ENCODE results near the gene RIC1. TPM values are rescaled to one million over a fixed set of nuclear protein-coding genes. Genes with fewer than 3 reads are reported as not detected.

The RIC1 gene
- total and polyA plus RNA-seq, 2 of the 13 experiments (the other 11 are each of a cell fraction or from before 2014, with no cell fraction given), result 18.2 to 19.0 TPM

GRCh38 chr9:5644501-5644900 lies 15.6 kb downstream of the RIC1 start:
- POLR2A ChIA-PET, result no interaction called here
- Histone ChIP-seq H2AFZ (ENCODE audit: low read length) (no peak overlapping the region), H3K4me1 (ENCODE audit: insufficient read depth, low read length) (peaks cover 23% of the 10 kb centered on the region), H4K20me1 (ENCODE audit: insufficient read depth, low read length) (no peaks in the 10 kb centered on the region; the same call in 1 of the 2 replicates), H3K9ac (ENCODE audit: insufficient read depth, low read depth, low read length) (no peak overlapping the region), H3K4me3 (replicated peaks in 1 of 3; ENCODE audit: insufficient read depth in 1 of 3, low read depth in 2 of 3, low read length in 3 of 3) (no peak overlapping the region), H3K4me2 (ENCODE audit: low read depth, low read length) (no peak overlapping the region), H3K9me3 (ENCODE audit: low read length) (peaks cover 5% of the 10 kb centered on the region; the same call in 1 of the 2 replicates), H3K27ac (ENCODE audit: extremely low read length, insufficient read depth, low read length) (no peak overlapping the region), H3K36me3 (replicated peaks in 1 of 2; ENCODE audit: control insufficient read depth in 1 of 2, insufficient read depth in 2 of 2, low read length in 2 of 2) (no peaks in the 10 kb centered on the region), H3K79me2 (ENCODE audit: insufficient read depth, low read length) (peaks cover 93% of the 10 kb centered on the region), H3K27me3 (ENCODE audit: control insufficient read depth in 1 of 2, insufficient read depth in 2 of 2, low read length in 2 of 2) (no peaks in the 10 kb centered on the region)
- FAIRE-seq (no peak), DNase-seq (ENCODE audit: low spot score) (no peak), ATAC-seq (no peak)
- no peak for TF ChIP-seq KDM1A (CRISPR knock-in tag; IDR thresholded peaks at IDR 0.05)
- no peak for TF ChIP-seq KDM2A (CRISPR knock-in tag; IDR thresholded peaks at IDR 0.05; ENCODE audit: borderline replicate concordance, low read depth)
- CTCF ChIA-PET (ENCODE audit: low intra/inter-chr PET ratio, low total read pairs), result no interaction called here
- no TSS peak for BruUV-seq (replicated peaks)
- intact Hi-C loops (cut with micrococcal nuclease; ENCODE audit: unreplicated experiment) (no loop called here), in situ Hi-C loops (cut with HindIII; ENCODE audit: extremely low pct_ligation_motif_present, low pct_unique_long_range_greater_than_20kb) (no loop called here)
- 100% methylated on average over 1 of the region's 1 CpG for WGBS (ENCODE audit: low lambda C conversion rate)

DNA sequence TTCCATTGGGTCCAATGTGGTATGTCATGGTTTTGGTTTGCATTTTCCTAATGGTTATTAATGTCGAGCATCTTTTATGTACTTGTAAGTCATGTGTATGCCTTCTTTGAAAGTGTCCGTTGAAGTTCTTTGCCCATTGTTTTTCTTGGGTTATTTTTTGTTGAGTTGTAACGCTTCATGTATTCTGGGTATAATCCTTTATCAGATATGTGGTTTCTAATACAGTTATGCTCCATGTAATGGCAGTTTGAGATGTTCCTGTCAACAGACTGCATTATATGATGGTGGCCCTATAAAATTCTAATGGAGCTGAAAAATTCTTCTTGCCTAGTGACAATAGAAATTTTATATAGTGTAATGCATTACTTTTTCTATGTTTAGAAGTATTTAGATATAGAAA lies 17.2 kb downstream of the RIC1 start:
- 96% methylated on average over 3 of the region's 3 CpGs for WGBS (ENCODE audit: low lambda C conversion rate)
- no peak for ATAC-seq
- H3K79me2 ChIP-seq (ENCODE audit: insufficient read depth, low read length), result peaks cover 94% of the 10 kb centered on the region
- H3K36me3 ChIP-seq (replicated peaks in 1 of 2; ENCODE audit: control insufficient read depth in 1 of 2, insufficient read depth in 2 of 2, low read length in 2 of 2), result no peaks in the 10 kb centered on the region
- FAIRE-seq, result no peak
- H4K20me1 ChIP-seq (ENCODE audit: insufficient read depth, low read length), result peaks cover 13% of the 10 kb centered on the region
- no peaks in the 10 kb centered on the region for H3K27me3 ChIP-seq (ENCODE audit: control insufficient read depth in 1 of 2, insufficient read depth in 2 of 2, low read length in 2 of 2)
- ChIA-PET CTCF (ENCODE audit: low intra/inter-chr PET ratio, low total read pairs) (no interaction called here), POLR2A (no interaction called here)
- BruUV-seq (replicated peaks), result no TSS peak
- H3K4me2 ChIP-seq (ENCODE audit: low read depth, low read length), result no peak overlapping the region
- H3K4me1 ChIP-seq (ENCODE audit: insufficient read depth, low read length), result peaks cover 28% of the 10 kb centered on the region
- in situ Hi-C loops (cut with HindIII; ENCODE audit: extremely low pct_ligation_motif_present, low pct_unique_long_range_greater_than_20kb) (no loop called here), intact Hi-C loops (cut with micrococcal nuclease; ENCODE audit: unreplicated experiment) (no loop called here)
- no peak overlapping the region for H3K9ac ChIP-seq (ENCODE audit: insufficient read depth, low read depth, low read length)
- DNase-seq (ENCODE audit: low spot score), result no peak
- TF ChIP-seq ZSCAN5A (CRISPR knock-in tag; IDR thresholded peaks at IDR 0.05; ENCODE audit: borderline replicate concordance), result no peak
- no peak for TF ChIP-seq ZNF646 (CRISPR knock-in tag; IDR thresholded peaks at IDR 0.05)
- no peak for TF ChIP-seq ZNF552 (CRISPR knock-in tag; IDR thresholded peaks at IDR 0.05; ENCODE audit: borderline replicate concordance)
- no peak overlapping the region for H3K27ac ChIP-seq (ENCODE audit: extremely low read length, insufficient read depth, low read length)
- no peaks in the 10 kb centered on the region for H3K9me3 ChIP-seq (ENCODE audit: low read length)
- H2AFZ ChIP-seq (ENCODE audit: low read length), result no peak overlapping the region
- no peak overlapping the region for H3K4me3 ChIP-seq (replicated peaks in 1 of 3; ENCODE audit: insufficient read depth in 1 of 3, low read depth in 2 of 3, low read length in 3 of 3)
